ENCODE data around the gene BLMH.

DNA sequence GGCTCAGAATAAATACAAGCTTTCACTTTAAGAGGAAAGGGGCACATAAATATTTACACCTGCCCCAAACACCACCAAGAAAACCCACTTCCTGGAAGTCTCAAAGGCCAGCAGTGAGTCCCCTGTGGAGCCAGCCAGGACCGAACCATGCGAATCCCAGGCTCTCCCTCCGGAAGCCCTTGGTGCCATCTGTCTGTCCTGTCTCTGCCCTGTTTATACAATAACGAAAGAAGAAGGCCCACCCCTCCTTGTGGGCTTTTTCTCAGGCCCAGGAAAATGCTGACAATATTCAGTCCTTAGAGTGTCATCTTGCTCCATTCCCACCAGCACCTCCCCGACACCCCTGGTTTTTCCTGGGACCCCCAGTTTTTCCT lies 52.7 kb downstream of the BLMH start:
- TF ChIP-seq, protein P1, sequence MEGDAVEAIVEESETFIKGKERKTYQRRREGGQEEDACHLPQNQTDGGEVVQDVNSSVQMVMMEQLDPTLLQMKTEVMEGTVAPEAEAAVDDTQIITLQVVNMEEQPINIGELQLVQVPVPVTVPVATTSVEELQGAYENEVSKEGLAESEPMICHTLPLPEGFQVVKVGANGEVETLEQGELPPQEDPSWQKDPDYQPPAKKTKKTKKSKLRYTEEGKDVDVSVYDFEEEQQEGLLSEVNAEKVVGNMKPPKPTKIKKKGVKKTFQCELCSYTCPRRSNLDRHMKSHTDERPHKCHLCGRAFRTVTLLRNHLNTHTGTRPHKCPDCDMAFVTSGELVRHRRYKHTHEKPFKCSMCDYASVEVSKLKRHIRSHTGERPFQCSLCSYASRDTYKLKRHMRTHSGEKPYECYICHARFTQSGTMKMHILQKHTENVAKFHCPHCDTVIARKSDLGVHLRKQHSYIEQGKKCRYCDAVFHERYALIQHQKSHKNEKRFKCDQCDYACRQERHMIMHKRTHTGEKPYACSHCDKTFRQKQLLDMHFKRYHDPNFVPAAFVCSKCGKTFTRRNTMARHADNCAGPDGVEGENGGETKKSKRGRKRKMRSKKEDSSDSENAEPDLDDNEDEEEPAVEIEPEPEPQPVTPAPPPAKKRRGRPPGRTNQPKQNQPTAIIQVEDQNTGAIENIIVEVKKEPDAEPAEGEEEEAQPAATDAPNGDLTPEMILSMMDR (IDR thresholded peaks at IDR 0.05), result no peak
- no peak for TF ChIP-seq POLR2A (IDR thresholded peaks at IDR 0.05; ENCODE audit: low read depth)
- no peak for TF ChIP-seq POLR2AphosphoS5 (IDR thresholded peaks at IDR 0.05)
- TF ChIP-seq EP300 (IDR thresholded peaks at IDR 0.05), result no peak

Data from esophagus muscularis mucosa (tissue), 4 donors.